Activated T-helper 1 cell treated with anti-CD3 and anti-CD28 coated beads, Interleukin-12 subunit alpha, Interleukin-12 subunit beta, Interleukin-2, Interleukin-4 antibody, amounts not matched to agents 30 ng/mL and 10 ng/mL and 1 ng/mL, durations not matched to agents 14 hours and 24 hours and 36 hours (primary cell): ENCODE measurements around the gene SDF4. TPM values are rescaled to one million over a fixed set of nuclear protein-coding genes. Genes with fewer than 3 reads are reported as not detected.

ENCODE experiments used
- DNase-seq: peaks from one replicate; pipeline ENCODE4 v3.0.0; 2021; ENCODE audit warnings: low spot score
- H3K27ac Mint-ChIP-seq: one replicate; pipeline ENCODE4 v1.8.0; 2021; ENCODE audit warnings: mild to moderate bottlenecking, mixed read lengths
- H3K27me3 Mint-ChIP-seq: one replicate; pipeline ENCODE4 v1.8.0; 2022; ENCODE audit warnings: mild to moderate bottlenecking, moderate library complexity, mixed read lengths; ENCODE audit not compliant: insufficient read depth
- H3K36me3 Mint-ChIP-seq: one replicate; pipeline ENCODE4 v1.8.0; 2021; ENCODE audit warnings: low read depth, mixed read lengths
- H3K4me1 Mint-ChIP-seq: one replicate; pipeline ENCODE4 v1.8.0; 2021; ENCODE audit warnings: low read depth, mixed read lengths
- H3K4me3 Mint-ChIP-seq: one replicate; pipeline ENCODE4 v1.8.0; 2021; ENCODE audit warnings: mild to moderate bottlenecking, moderate library complexity, mixed read lengths
- H3K9me3 Mint-ChIP-seq: one replicate; pipeline ENCODE4 v1.8.0; 2021; ENCODE audit warnings: mixed read lengths
- intact Hi-C: fragments of 100-400 bp; cut with micrococcal nuclease; formaldehyde crosslinking; loops from one replicate; pipeline ENCODE4 v1.15.1; 2024
- total RNA-seq: library from RNA; stranded (reverse); gene quantifications from 2 replicates; pipeline ENCODE4 v1.2.3, GENCODE V29; 2022

Gene SDF4
- total RNA-seq, 1 donor from 2014 or later = 202 TPM

GRCh38 chr1:1226566-1227362, 5.0 kb downstream of the SDF4 start:
- H3K27me3 Mint-ChIP-seq = no peaks in the 10 kb centered on the region
- H3K27ac Mint-ChIP-seq = no peak overlapping the region
- H3K36me3 Mint-ChIP-seq = peaks cover 36% of the 10 kb centered on the region
- intact Hi-C loops = no loop called here
- no peak overlapping the region for H3K4me3 Mint-ChIP-seq
- H3K4me1 Mint-ChIP-seq = peaks cover 18% of the 10 kb centered on the region
- no peak for DNase-seq
- H3K9me3 Mint-ChIP-seq = no peaks in the 10 kb centered on the region

- Mint-ChIP-seq H3K36me3 (peaks cover 38% of the 10 kb centered on the region), H3K4me1 (peaks cover 18% of the 10 kb centered on the region), H3K27me3 (no peaks in the 10 kb centered on the region), H3K9me3 (no peaks in the 10 kb centered on the region), H3K27ac (peak overlapping the region; percentile 34), H3K4me3 (no peak overlapping the region)
- DNase-seq = no peak
- intact Hi-C loops = no loop called here
Observed at GRCh38 chr1:1225913-1226312, 5.9 kb downstream of the SDF4 start.

- Mint-ChIP-seq H3K27me3 (no peaks in the 10 kb centered on the region), H3K9me3 (no peaks in the 10 kb centered on the region), H3K4me3 (peak overlapping the region; percentile 11), H3K27ac (peak overlapping the region; percentile 34), H3K4me1 (peaks cover 18% of the 10 kb centered on the region), H3K36me3 (peaks cover 40% of the 10 kb centered on the region)
- intact Hi-C loops = no loop called here
- DNase-seq = no peak
Observed at GRCh38 chr1:1225238-1225845, 6.5 kb downstream of the SDF4 start.

- intact Hi-C loops = no loop called here
- H3K27me3 Mint-ChIP-seq = no peaks in the 10 kb centered on the region
Observed at GRCh38 chr1:1223891-1224290, 7.9 kb downstream of the SDF4 start.

GRCh38 chr1:1223321-1223720, 8.5 kb downstream of the SDF4 start:
- Mint-ChIP-seq H3K27me3 (no peaks in the 10 kb centered on the region), H3K27ac (peak overlapping the region; percentile 53), H3K36me3 (peaks cover 40% of the 10 kb centered on the region), H3K4me3 (no peak overlapping the region), H3K4me1 (peaks cover 15% of the 10 kb centered on the region), H3K9me3 (no peaks in the 10 kb centered on the region)
- intact Hi-C loops = no loop called here
- no peak for DNase-seq

More at GRCh38 chr1:1223891-1224290, 7.9 kb downstream of the SDF4 start:
- Mint-ChIP-seq H3K9me3 (no peaks in the 10 kb centered on the region), H3K4me3 (no peak overlapping the region), H3K4me1 (peaks cover 12% of the 10 kb centered on the region), H3K27ac (no peak overlapping the region), H3K36me3 (peaks cover 40% of the 10 kb centered on the region)
- DNase-seq = no peak

- H3K27ac Mint-ChIP-seq = peak overlapping the region; percentile 53
- peaks cover 20% of the 10 kb centered on the region for H3K4me1 Mint-ChIP-seq
- no peak overlapping the region for H3K4me3 Mint-ChIP-seq
Observed at GRCh38 chr1:1222575-1223225, 9.1 kb downstream of the SDF4 start.

GRCh38 chr1:1221887-1222574, 9.8 kb downstream of the SDF4 start:
- no peaks in the 10 kb centered on the region for H3K27me3 Mint-ChIP-seq
- no peak overlapping the region for H3K27ac Mint-ChIP-seq
- DNase-seq = no peak
- peaks cover 48% of the 10 kb centered on the region for H3K36me3 Mint-ChIP-seq
- intact Hi-C loops = no loop called here
- H3K9me3 Mint-ChIP-seq = no peaks in the 10 kb centered on the region
- peaks cover 23% of the 10 kb centered on the region for H3K4me1 Mint-ChIP-seq
- H3K4me3 Mint-ChIP-seq = no peak overlapping the region

More at GRCh38 chr1:1222575-1223225, 9.1 kb downstream of the SDF4 start:
- Mint-ChIP-seq H3K27me3 (no peaks in the 10 kb centered on the region), H3K9me3 (no peaks in the 10 kb centered on the region), H3K36me3 (peaks cover 45% of the 10 kb centered on the region)
- DNase-seq = no peak
- intact Hi-C loops = no loop called here

GRCh38 chr1:1220197-1220596, 11.6 kb downstream of the SDF4 start:
- intact Hi-C loops = no loop called here
- Mint-ChIP-seq H3K27ac (peak overlapping the region; percentile 87), H3K9me3 (no peaks in the 10 kb centered on the region), H3K4me3 (no peak overlapping the region), H3K27me3 (no peaks in the 10 kb centered on the region), H3K36me3 (peaks cover 47% of the 10 kb centered on the region), H3K4me1 (peaks cover 39% of the 10 kb centered on the region)
- DNase-seq = no peak

- Mint-ChIP-seq H3K36me3 (peaks cover 47% of the 10 kb centered on the region), H3K27ac (peak overlapping the region; percentile 87), H3K4me3 (no peak overlapping the region), H3K9me3 (no peaks in the 10 kb centered on the region), H3K27me3 (no peaks in the 10 kb centered on the region), H3K4me1 (peaks cover 48% of the 10 kb centered on the region)
- intact Hi-C loops = no loop called here
- DNase-seq = no peak
Observed at GRCh38 chr1:1219341-1219740, 12.5 kb downstream of the SDF4 start.

GRCh38 chr1:1218524-1219200, 13.1 kb downstream of the SDF4 start:
- peaks cover 46% of the 10 kb centered on the region for H3K36me3 Mint-ChIP-seq
- no peaks in the 10 kb centered on the region for H3K27me3 Mint-ChIP-seq
- intact Hi-C loops = no loop called here
- peak overlapping the region; percentile 87 for H3K27ac Mint-ChIP-seq
- H3K9me3 Mint-ChIP-seq = no peaks in the 10 kb centered on the region
- H3K4me3 Mint-ChIP-seq = peak overlapping the region; percentile 30
- no peak for DNase-seq
- peaks cover 50% of the 10 kb centered on the region for H3K4me1 Mint-ChIP-seq

- DNase-seq = no peak
Observed at GRCh38 chr1:1217621-1218523, 13.9 kb downstream of the SDF4 start.

More at GRCh38 chr1:1217621-1218523, 13.9 kb downstream of the SDF4 start:
- Mint-ChIP-seq H3K4me1 (peaks cover 49% of the 10 kb centered on the region), H3K27me3 (no peaks in the 10 kb centered on the region), H3K9me3 (no peaks in the 10 kb centered on the region), H3K36me3 (peaks cover 40% of the 10 kb centered on the region), H3K27ac (peak overlapping the region; percentile 86), H3K4me3 (peak overlapping the region; percentile 37)
- intact Hi-C loops = no loop called here
